ENCODE results near the gene AANAT. TPM values are rescaled to one million over a fixed set of nuclear protein-coding genes. Genes with fewer than 3 reads are reported as not detected.

AANAT gene
- total RNA-seq, 1 donor, result not detected

DNA sequence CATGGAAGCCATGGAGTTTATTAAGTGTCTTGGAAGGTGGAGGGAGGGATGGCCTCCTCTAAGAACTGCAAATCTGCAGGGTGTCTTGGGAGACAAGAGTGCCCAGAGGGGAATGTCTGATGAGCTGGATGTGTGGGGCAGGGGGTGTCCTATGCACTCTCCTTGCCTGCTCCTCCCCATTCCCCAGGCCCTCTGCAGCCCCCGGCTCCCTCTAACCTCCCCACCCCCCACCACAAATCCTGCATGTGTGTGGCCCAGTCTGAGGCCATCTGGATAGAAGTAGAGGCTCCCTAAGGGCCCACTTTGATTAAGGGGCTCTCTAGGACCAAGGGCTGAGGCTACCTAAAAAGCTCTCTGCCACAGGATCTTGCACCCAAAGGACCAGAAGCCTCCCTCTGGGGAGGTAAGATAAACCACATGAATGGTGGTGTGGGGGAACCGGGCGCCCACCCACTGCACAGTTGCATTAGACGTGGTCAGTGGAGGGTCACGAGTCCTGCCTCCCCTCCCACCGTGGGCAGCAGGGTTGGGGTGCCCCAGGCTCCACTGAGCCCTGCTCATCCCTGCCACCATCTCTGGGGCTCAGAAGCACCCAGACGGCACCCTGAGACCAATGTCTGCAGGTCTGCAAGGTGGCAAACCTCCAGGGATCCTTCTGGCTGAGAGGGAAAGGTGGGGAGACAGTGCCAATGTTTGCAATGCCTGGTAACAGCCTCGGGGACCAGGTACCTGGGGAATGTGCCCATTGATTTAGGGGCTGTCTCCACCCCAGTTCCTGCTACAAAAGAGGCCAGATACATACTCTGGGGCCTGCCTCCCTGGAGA is 618 bp downstream of the AANAT start:
- no peak overlapping the region for H3K4me3 ChIP-seq (ENCODE audit: low read depth, low read length)
- no peak for DNase-seq (ENCODE audit: low read depth)
- TF ChIP-seq, protein P1, sequence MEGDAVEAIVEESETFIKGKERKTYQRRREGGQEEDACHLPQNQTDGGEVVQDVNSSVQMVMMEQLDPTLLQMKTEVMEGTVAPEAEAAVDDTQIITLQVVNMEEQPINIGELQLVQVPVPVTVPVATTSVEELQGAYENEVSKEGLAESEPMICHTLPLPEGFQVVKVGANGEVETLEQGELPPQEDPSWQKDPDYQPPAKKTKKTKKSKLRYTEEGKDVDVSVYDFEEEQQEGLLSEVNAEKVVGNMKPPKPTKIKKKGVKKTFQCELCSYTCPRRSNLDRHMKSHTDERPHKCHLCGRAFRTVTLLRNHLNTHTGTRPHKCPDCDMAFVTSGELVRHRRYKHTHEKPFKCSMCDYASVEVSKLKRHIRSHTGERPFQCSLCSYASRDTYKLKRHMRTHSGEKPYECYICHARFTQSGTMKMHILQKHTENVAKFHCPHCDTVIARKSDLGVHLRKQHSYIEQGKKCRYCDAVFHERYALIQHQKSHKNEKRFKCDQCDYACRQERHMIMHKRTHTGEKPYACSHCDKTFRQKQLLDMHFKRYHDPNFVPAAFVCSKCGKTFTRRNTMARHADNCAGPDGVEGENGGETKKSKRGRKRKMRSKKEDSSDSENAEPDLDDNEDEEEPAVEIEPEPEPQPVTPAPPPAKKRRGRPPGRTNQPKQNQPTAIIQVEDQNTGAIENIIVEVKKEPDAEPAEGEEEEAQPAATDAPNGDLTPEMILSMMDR (IDR thresholded peaks at IDR 0.05; ENCODE audit: insufficient read depth, low read length), result no peak

DNA sequence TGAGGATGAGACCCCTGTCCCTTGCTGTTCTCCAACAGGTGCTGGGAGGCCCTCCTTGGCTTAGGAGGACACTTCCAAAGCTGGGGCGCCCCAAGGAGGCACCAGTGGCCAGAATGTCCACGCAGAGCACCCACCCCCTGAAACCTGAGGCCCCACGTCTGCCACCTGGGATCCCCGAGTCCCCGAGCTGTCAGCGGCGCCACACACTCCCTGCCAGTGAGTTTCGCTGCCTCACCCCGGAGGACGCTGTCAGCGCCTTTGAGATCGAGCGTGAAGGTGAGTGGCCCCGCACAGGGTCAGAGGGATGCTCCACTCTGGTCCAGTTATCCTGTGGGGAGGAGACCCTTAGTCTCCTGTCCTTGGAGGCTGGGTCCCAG is 1.2 kb downstream of the AANAT start:
- no peak for DNase-seq (ENCODE audit: low read depth)
- H3K4me3 ChIP-seq (ENCODE audit: low read depth, low read length), result no peak overlapping the region
- TF ChIP-seq, protein P1 (IDR thresholded peaks at IDR 0.05; ENCODE audit: insufficient read depth, low read length), result no peak

DNA sequence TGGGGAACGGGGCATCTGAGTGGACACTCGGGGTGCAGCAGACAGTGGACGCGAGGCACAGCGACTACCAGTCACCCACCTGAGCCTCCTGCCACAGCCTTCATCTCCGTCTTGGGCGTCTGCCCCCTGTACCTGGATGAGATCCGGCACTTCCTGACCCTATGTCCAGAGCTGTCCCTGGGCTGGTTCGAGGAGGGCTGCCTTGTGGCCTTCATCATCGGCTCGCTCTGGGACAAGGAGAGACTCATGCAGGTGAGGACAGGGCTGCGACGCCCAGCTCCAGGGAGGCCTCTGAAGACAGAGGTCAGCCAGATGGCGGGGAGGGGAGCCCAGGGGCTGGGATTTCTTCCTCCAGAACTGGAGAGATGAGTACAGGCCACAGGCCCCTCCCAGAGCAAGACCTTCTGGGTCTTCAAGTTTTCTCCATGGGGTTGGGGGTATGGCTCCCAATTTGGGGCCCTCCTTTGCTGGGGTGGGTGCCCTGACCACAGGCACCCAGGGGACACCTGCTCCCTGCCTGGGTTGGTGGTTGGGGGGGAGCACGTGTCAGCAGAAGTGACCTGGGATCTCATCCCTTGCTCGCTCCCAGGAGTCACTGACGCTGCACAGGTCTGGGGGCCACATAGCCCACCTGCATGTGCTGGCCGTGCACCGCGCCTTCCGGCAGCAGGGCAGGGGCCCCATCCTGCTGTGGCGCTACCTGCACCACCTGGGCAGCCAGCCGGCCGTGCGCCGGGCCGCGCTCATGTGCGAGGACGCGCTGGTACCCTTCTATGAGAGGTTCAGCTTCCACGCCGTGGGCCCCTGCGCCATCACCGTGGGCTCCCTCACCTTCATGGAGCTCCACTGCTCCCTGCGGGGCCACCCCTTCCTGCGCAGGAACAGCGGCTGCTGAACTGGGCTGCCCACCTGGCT is 1.9 kb downstream of the AANAT start:
- H3K4me3 ChIP-seq (ENCODE audit: low read depth, low read length), result no peak overlapping the region
- TF ChIP-seq, protein P1 (IDR thresholded peaks at IDR 0.05; ENCODE audit: insufficient read depth, low read length), result no peak
- no peak for DNase-seq (ENCODE audit: low read depth)

DNA sequence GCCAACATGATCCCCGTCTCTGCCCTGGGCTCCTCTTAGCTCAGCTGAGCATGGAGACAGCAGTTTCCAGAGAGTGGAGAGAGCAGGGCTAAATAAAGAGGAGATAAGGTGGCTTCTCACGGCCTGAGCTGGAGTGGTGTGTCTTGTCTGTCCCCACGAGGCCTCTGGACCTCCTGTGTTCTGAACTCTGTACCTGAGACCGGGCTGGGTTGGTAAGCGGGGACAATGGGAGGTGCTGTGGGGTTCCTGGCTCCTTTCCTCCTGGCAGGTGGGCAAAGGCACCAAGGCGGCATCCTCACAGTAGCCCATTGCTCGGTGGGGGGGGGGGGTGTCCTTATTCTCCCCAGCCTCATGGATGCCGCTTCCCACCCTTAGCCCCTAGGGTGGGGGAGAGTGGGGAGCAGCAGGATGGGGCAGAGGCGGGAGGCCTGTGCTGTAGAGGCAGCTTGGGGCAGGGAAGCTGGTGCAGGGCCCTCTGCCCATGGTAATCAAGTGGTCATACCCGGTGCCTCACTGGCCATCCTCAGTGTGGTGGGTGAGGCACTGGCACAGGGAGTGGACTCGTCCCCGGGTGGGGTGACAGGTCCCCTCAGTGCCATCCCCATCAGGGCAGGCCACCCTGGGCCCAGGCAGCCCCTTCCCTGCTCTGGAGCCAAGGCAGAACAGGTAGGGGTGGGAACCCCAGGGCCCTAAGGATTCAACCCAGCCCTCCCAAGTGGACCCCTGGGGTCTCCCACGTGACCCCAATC is 2.8 kb downstream of the AANAT start:
- H3K4me3 ChIP-seq (ENCODE audit: low read depth, low read length), result no peak overlapping the region
- DNase-seq (ENCODE audit: low read depth), result no peak
- TF ChIP-seq, protein P1 (IDR thresholded peaks at IDR 0.05; ENCODE audit: insufficient read depth, low read length), result no peak

DNA sequence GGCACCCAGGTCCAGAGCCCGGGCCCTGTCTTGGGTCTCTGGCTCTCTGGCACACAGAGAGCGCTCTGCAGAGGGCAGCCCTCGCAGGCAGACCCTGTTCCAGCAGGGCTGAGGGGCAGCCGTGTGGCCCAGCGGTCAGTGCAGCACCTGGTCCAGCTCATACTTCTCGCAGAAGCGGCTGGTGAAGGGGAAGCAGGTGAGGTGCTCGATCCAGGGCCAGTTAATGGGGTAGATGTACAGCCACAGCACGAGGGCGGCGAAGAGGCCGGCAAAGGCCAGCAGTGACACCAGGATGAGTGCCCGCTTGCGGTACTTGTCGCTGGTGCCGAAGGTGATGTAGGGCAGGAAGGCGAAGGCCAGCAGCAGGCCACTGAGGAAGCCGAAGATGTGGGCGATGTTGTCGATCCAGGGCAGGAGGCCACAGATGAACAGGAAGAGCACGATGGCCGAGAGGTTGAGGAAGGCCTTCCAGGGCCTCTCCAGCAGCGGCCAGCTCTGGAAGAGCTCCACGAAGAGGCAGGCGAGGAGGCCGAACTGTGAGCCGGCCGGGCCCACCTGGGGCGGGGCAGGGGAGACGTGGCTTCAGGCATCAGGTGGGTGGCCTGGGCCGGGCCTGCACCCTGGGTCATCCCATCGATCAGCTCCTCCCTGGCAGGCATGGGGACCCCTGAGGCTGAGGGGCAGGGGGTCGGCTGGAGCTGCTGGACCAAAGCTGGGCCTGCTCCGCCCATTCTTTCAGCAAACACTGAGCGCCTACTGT is 4.3 kb downstream of the AANAT start:
- TF ChIP-seq, protein P1 (IDR thresholded peaks at IDR 0.05; ENCODE audit: insufficient read depth, low read length), result no peak
- no peak for DNase-seq (ENCODE audit: low read depth)
- H3K4me3 ChIP-seq (ENCODE audit: low read depth, low read length), result no peak overlapping the region

DNA sequence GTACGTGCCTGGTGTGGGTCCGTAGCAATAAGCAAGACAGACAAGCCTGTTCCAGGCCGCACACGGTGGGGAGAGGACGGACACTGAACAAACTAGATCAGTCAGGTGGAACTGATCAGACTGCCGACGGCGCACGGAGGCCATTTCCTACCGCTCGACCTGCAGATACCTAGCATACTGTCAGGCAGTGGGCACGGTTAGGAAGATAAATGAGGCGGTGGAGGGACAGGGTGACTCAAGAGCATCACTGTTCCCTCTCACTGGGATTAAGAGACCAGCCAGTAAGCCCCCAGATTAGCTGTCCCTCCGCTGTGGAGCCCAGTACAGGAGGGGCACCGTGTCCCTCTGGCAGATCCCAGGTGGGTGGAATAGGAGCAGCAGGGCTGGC is 4.8 kb downstream of the AANAT start:
- TF ChIP-seq, protein P1 (IDR thresholded peaks at IDR 0.05; ENCODE audit: insufficient read depth, low read length), result no peak
- H3K4me3 ChIP-seq (ENCODE audit: low read depth, low read length), result no peak overlapping the region
- no peak for DNase-seq (ENCODE audit: low read depth)

Data from fibroblast of the aortic adventitia (primary cell).